Lung microvascular endothelial cell (primary cell): ENCODE measurements around the gene PLPPR3. TPM values are rescaled to one million over a fixed set of nuclear protein-coding genes. Genes with fewer than 3 reads are reported as not detected.
"Not testable (repeated sequence)": the region's sequence is repeated elsewhere in the genome, so short reads cannot be mapped to it uniquely, and the experiment has no call there.

Experiments used
- DNase-seq, 2 donors: peaks; one replicate each; pipeline versions ENCODE4 v3.0.0 to v3.0.0-alpha.2; 2010; ENCODE audit warnings: low read depth in 2 of 2
- total RNA-seq: library from RNA; depleted of rRNA; stranded (reverse); fragments of >200 nt; gene quantifications from 2 replicates; pipeline ENCODE4 v1.2.1, GENCODE V29; 2014

Gene PLPPR3
- total RNA-seq, 1 donor from 2014 or later = under 0.01 TPM

DNA sequence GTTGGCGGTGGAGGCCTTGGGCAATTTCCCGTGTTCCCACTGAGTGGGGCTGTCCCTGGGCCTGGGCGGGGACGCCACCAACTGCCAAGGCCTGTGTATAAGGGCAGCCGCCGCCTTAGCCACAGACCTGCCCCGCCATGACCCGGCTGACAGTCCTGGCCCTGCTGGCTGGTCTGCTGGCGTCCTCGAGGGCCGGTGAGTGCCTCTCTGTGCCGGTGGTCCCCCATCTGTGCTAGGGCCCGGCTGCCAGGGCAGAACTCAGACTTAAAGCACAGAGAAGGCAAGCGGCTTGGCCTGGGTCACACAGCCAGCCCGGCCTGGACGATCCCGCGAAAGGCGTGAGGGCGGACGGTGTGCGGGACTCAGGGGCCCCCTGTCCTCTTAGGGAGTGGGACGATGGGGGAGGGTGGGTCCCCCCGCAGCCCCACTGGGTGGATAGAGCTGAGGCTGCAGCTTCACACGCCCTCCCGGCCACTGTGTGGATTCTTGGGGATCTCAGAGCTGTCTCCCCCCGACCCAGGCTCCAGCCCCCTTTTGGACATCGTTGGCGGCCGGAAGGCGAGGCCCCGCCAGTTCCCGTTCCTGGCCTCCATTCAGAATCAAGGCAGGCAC, 6.1 kb upstream of the PLPPR3 start, which contains the start of gene AZU1:
Gene AZU1 (plus strand): TSS at position 128 of the 612 bp plus-strand sequence. CDS start 10 bp downstream, at position 138.
- DNase-seq = no peak

DNA sequence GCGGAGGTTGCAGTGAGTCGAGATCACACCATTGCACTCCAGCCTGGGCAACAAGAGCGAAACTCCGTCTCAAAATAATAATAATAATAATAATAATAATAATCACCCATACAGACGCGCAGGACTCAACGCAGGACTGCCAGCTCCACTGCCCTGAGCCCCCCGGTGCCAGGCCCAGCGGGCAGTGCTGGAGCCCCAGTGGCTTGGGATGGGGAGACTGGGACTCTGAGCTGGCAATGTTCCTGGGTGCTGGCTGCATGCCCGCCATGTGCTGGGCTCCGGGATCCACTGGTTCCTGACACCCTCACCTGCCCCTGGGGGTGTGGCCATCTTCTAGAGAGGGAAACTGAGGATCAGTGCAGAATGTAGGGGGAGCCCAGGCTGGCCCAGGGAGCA, 5.6 kb upstream of the PLPPR3 start:
- DNase-seq = no peak

DNA sequence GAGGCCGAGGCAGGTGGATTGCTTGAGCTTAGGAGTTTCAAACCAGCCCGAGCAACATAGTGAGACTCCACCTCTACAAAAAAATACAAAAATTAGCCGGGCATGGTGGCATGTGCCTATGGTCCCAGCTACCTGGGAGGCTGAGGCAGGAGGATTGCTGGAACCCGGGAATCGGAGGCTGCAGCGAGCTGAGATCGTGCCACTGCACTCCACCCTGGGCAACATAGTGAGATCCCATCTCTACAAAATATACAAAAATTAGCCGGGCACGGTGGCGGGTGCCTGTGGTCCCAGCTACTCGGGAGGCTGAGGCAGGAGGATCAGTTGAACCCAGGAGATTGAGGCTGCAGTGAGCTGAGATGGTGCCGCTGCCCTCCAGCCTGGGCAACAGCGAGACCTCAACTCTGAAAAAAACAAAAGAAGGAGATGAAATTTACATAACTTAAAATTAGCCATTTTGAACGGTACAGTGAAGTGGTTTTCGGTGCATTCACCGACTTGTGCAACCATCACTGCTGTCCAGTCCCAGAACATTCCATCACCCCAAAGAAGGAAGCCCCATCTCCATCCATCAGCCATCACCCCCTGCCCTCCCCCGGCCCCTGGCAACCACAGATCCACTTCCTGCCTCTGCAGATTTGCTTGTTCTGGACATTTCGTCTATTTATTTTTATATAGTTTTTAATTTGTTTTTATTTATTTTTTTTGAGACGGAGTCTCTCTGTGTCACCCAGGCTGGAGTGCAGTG, 4.3 kb upstream of the PLPPR3 start:
- no peak for DNase-seq

DNA sequence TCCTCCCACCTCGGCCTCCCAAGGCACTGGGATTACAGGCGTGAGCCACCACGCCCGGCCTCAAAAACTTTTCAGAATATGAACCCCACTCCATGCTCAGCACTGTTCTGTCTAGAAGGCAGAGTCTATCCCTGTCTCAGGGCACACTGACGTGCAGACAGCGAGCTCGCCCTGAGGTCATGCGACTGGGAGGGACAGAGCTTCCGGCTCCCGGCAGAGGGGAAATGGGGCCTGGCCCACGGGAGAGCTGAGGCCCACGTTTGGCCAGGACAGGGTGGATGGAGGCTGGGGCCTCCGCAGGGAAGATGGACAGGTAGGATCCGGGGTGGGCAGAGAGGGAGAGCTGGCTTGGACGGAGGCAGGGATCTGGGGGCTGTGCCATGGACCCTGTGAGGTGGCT, 3.1 kb upstream of the PLPPR3 start:
- DNase-seq = no peak

DNA sequence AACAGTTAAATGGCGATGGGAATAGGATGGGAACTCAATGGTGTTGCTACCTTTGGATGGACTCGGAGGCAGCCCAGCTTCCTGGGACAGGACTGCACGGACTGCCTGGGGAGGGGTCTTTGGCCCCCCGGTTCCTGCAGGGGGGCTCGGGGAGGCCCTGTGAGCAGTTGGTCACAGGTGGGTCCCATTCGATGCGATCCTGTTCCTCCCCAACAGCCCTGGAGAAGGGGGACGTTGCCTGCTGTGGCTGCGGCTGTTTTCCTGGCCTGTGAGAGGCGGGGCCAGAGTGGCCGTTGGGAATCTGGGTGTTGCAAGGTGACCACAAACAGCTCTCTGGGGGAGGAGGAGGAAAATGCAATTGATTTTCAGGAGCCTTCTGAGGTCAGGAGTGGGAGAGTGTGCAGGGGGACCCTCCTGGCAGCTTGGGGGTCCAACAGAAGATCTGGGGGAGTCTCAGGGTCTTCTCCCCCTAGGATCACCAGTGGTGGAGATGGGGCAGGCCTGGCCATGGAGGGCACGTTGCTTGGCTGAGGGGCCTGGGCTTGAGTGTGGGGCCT, 1.9 kb upstream of the PLPPR3 start:
- no peak for DNase-seq

DNA sequence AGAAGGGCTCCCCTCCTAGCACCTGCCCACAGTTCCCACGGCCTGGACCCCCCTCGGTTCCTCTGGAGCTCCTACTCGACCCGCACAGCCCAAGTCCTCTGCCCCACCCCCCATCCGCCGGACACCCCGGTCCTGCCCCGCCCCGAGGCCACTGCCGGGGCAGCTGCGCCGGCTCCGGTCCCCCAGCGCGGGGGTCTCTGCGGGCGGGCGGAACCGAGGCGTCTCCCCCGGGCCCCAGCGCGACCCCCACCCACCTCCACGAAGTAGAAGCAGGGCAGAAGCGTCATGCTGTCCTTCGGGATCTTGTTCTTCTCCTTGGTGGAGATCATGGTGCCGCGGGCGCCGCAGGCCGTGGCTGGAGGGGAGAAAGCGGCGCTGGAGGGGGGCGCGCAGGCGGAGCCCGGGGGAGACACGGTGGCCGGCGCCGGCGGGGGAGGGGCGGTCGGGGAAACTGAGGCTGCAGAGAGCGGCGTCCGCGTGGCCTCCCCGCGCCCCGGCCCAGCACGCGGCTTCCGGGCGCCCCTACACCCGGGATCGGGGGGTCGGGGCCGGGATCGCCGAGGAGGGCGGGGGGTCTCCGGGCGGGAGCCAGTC, 427 bp downstream of the PLPPR3 start:
- DNase-seq = no peak

DNA sequence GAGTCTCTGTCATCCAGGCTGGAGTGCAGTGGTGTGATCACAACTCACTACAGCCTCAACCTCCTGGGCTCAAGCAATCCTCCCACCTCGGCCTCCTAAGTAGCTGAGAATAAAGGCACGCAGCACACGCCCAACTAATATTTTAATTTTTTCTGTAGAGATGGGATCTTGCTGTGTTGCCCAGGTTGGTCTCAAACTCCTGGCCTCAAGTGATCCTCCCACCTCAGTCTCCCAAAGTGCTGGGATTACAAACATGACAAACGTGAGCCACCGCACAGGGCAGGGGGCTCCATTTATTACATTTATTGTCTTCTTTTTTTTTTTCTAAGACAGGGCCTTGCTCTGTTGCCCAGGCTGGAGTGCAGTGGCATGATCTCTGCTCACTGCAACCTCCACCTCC, 1.5 kb downstream of the PLPPR3 start:
- not testable (repeated sequence) for DNase-seq

DNA sequence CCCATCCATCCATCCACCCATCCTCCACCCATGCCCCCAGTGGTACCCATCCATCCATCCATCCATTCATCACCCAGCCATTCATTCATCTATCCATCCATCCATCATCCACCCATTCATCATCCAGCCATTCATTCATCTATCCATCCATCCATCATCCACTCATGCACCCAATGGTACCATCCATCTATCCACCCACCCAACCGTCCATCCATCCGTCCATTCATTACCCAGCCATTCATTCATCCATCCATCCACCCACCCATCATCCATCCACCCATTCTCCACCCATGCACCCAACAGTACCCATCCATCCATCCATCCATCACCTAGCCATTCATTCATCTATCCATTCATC, 5.3 kb downstream of the PLPPR3 start:
- no peak for DNase-seq

DNA sequence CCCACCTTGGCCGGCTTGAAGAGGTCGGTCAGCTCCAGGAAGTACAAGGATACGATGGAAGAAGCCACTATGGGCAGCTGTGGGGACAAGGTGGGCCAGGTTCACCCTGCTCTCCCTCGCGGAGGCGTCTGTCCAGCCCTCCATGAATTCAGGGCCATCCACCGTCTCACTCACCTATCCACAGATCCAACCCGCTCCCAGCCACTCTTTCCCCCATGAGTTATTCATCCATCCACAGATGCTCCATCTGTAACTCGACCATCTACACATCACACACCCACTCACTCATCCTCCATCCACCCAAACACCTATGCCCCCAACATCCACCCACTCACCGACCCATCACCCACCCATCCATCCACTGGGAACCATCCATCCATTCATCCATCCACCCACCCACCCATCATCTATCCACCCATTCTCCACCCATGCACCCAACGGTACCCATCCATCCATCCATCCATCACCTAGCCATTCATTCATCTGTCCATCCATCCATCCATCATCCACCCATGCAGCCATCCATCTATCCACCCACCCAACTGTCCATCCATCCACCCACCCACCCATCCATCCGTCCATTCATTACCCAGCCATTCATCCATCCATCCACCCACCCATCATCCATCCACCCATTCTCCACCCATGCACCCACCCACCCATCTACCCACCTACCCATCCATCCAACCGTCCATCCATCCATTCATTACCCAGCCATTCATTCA, 5.8 kb downstream of the PLPPR3 start:
- DNase-seq = no peak

DNA sequence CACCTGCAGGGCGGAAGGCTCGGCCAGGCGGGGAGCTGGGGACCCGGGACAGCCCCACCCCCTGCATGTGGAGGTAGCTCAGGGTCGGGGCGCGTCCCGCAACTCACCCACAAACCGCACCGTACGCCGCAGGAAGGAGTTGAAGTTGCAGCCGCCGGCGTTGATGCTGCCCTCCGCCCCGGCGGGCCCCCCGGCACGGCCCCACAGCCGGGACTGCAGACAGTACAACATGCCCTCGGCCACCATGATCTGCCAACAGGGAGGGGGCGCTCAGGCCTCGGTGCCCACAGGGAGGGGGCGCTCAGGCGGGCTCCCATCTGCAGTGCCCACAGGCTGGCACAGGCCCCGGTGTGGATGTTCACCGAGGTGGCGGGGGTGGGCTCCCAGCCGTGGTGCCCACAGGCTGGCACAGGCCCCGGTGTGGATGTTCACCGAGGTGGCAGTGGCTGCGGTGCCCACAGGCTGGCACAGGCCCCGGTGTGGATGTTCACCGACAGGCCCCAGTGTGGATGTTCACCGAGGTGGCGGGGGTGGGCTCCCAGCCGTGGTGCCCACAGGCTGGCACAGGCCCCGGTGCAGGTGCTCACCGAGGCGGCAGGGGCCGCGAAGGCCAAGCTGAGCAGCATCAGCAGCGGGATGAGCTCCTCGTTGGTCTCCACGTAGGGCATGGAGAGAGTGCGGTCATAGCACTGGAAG, 6.5 kb downstream of the PLPPR3 start:
- no peak for DNase-seq

DNA sequence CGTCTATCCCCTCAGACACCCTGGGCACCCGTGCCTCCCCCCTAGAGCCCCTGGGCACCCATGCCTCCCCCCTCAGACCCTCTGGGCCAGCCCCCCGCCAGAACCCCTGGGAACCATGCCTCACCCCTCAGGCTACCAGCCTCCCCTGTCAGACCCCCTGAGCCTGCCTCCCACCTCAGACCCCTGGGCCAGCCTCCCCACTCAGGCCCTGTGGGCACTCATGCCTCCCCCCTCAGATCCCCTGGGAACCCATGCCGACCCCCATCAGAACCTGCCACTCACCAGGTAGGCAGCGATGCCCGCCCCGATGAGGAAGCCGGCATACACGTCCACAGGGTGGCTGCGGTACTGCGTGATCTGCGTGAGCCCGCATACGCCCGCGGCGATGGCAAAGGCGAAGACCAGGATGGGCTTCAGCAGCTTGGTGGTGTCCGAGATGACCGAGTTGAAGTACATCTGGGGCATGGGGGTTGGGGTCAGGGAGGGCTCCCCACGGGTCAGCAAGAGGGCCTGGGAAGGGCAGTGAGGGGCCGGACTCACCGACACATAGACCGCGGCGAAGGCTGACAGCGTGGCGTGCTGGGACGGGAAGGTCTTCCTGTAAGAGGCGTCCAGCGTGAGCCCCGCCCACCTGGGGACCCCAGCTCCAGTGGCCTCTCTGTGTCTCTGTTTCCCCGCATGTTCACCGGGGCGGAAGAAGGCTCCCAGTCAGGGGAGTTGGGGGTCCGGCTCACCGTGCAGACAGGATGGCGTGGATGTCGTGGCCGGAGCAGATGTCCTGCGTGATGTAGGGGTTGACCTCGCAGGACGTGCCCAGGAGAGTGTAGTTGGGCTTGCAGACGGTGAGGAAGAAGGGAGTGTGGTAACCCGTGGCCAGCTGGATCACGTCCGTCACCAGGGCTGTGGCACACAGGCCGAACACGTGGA, 7.3 kb downstream of the PLPPR3 start:
- no peak for DNase-seq

DNA sequence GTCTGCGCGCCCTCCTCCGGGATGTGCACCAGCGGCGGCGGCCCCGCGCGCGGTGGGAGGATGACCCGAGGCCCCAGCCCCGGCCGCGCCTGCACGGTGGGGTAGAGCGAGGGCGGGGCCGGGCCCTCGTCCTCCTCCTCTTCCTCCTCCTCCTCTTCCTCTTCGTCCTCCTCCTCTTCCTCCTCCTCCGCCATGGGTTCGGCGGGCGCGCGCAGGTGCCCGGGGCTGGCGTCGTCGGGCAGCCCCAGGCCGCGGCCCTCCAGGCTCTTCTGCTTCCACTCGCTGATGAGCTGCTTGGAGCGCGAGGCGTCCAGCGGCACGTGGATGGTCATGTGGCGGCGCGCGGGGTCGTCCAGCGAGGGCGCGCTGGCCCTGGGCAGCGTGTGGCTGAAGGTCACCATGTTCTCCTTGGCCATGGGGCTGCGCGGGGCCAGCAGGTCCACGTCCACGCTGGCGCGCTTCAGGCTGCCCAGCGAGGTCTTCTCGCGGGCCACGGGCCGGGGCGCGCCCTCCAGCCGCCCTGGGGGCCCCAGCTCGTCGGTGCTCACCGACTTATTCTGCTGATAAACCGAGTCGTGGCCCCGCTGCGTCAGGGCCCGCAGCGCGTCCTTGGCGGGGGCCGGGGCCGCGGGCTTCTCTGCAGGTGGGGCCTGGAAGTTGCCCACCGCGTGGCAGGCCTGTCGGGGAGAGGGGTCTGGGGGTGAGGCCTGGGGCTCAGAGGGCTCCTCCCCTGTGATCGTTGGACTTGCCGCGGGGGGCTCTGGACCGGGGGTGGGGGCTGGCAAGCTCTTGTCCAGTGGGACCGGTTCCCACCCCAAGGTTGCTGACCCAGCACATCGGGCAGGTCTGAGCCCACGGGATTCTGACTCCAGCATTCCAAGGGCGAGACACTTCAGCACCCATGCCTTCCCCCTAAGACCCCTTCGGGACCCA, 8.3 kb downstream of the PLPPR3 start:
- no peak for DNase-seq

DNA sequence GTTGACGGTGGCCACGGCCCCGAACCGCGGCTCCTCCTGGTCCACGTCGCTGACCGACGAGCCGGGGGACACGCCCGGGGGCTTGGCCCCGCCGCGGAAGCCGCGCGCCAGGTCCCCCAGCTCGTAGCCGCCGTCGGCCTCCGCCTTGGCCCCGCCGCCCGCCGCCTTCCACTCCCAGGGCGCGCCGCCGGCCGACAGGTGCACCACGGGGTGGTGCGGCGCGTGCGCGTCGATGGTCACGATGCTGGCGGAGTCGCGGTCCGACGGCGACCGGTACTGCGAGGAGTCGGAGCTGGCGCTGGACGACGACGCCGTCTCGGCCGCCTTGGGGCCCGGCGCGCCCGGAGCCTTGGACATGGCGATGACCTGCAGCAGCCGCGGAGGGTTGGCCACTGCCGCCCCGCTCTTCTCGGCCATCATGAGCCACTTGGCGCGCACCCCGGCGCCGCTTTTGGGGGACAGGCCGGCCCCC, 9.0 kb downstream of the PLPPR3 start:
- no peak for DNase-seq

DNA sequence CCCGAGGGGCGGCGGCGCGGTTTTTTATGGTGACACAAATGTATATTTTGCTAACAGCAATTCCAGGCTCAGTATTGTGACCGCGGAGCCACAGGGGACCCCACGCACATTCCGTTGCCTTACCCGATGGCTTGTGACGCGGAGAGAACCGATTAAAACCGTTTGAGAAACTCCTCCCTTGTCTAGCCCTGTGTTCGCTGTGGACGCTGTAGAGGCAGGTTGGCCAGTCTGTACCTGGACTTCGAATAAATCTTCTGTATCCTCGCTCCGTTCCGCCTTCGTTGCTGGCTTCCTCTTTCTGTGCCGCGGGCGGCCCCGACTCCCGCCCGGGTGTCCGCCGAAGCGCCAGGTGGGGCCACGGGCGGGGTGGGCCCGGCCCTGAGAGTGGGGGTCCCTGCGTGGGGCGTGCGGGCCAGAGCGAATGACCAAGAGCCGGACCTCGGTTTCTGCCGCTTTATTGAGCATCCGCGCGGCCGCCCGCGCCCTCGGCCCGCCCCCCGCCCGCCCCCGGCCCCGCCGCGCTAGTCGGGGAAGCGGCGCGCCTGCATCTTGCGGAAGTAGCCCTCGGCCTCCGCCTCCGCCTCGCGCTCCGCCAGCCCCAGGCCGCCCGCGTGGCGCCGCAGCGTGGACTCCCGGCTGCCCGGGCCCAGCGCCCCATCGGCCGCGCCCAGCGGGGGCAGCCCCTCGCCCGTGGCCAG, 9.6 kb downstream of the PLPPR3 start:
- DNase-seq = no peak

DNA sequence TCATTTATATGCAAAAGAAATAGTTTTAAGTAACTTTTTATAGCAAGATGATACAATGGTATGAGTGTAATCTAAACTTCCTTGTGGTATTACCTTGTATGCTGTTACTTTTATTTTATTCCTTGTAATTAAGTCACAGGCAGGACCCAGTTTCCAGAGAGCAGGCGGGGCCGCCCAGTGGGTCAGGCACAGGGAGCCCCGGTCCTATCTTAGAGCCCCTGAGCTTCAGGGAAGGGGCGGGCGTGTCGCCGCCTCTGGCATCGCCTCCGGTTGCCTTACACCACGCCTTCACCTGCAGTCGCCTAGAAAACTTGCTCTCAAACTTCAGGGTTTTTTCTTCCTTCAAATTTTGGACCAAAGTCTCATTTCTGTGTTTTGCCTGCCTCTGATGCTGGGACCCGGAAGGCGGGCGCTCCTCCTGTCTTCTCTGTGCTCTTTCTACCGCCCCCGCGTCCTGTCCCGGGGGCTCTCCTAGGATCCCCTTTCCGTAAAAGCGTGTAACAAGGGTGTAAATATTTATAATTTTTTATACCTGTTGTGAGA, 10.2 kb downstream of the PLPPR3 start:
- no peak for DNase-seq

DNA sequence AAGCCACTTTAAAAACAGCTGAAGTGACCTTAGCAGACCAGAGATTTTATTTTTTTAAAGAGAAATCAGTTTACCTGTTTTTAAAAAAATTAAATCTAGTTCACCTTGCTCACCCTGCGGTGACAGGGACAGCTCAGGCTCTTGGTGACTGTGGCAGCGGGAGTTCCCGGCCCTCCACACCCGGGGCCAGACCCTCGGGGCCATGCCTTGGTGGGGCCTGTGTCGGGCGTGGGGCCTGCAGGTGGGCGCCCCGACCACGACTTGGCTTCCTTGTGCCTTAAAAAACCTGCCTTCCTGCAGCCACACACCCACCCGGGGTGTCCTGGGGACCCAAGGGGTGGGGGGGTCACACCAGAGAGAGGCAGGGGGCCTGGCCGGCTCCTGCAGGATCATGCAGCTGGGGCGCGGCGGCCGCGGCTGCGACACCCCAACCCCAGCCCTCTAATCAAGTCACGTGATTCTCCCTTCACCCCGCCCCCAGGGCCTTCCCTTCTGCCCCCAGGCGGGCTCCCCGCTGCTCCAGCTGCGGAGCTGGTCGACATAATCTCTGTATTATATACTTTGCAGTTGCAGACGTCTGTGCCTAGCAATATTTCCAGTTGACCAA, 10.8 kb downstream of the PLPPR3 start:
- DNase-seq = no peak

DNA sequence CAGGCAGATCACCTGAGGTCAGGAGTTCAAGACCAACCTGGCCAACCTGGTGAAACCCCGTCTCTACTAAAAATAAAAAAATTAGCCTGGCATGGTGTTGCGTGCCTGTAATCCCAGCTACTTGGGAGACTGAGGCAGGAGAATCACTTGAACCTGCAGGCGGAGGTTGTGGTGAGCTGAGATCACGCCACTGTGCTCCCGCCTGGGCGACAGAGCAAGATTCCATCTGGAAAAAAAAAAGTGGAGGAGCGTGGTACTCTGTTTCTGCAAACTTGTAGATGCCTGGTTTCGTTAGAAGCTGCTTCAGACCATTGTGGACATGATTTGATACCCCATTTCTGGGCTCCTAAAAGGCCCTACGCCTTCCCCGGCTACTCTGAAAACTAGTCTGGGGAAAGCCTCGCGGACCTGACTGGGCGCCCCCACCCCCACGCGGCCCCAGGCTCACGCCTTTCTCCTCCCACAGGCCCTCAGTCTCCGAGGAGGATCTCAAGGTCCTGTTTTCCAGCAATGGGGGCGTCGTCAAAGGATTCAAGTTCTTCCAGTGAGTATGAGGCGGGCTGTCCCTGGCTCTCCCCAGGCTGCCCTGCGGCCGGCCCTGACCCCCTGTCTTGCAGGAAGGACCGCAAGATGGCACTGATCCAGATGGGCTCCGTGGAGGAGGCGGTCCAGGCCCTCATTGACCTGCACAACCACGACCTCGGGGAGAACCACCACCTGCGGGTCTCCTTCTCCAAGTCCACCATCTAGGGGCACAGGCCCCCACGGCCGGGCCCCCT, 11.5 kb downstream of the PLPPR3 start:
- DNase-seq = no peak
